ENCODE results near the gene KCNC1.

- TF ChIP-seq EZH2phosphoT487 (IDR thresholded peaks at IDR 0.05; ENCODE audit: low read depth, severe bottlenecking, unreplicated experiment) (no peak), EZH2 (IDR thresholded peaks at IDR 0.05; ENCODE audit: borderline replicate concordance) (no peak)
- TF ChIP-seq, protein P1, sequence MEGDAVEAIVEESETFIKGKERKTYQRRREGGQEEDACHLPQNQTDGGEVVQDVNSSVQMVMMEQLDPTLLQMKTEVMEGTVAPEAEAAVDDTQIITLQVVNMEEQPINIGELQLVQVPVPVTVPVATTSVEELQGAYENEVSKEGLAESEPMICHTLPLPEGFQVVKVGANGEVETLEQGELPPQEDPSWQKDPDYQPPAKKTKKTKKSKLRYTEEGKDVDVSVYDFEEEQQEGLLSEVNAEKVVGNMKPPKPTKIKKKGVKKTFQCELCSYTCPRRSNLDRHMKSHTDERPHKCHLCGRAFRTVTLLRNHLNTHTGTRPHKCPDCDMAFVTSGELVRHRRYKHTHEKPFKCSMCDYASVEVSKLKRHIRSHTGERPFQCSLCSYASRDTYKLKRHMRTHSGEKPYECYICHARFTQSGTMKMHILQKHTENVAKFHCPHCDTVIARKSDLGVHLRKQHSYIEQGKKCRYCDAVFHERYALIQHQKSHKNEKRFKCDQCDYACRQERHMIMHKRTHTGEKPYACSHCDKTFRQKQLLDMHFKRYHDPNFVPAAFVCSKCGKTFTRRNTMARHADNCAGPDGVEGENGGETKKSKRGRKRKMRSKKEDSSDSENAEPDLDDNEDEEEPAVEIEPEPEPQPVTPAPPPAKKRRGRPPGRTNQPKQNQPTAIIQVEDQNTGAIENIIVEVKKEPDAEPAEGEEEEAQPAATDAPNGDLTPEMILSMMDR (IDR thresholded peaks at IDR 0.05; ENCODE audit: poor library complexity), result no peak
Observed at GRCh38 chr11:17691976-17692375, 42.6 kb upstream of the KCNC1 start.
